Astrocyte of the spinal cord (primary cell): Measurements from ENCODE around the gene ATXN1.

Experiments
- DNase-seq: peaks from one replicate; pipeline ENCODE4 v3.0.0; 2011; ENCODE audit warnings: low read depth, low spot score
- H3K4me3 ChIP-seq: 2 replicates; pipeline ENCODE4 v1.5.1; 2011; ENCODE audit warnings: low read depth, mild to moderate bottlenecking, low read length, moderate library complexity
- CTCF ChIP-seq: IDR thresholded peaks from 2 replicates; pipeline ENCODE4 v1.5.1; 2012; ENCODE audit warnings: low read depth, mild to moderate bottlenecking, low read length, inconsistent platforms
- in situ Hi-C: cut with HindIII; loops from 2 replicates; pipeline ENCODE4 v1.10.0; 2017; ENCODE audit warnings: low sequenced_read_pairs

Gene ATXN1

GRCh38 chr6:16344756-16345155 lies 416.5 kb downstream of the ATXN1 start:
- TF ChIP-seq CTCF: no peak
- DNase-seq: peak; percentile 60
- in situ Hi-C loops: no loop called here
- no peak overlapping the region for H3K4me3 ChIP-seq

DNA sequence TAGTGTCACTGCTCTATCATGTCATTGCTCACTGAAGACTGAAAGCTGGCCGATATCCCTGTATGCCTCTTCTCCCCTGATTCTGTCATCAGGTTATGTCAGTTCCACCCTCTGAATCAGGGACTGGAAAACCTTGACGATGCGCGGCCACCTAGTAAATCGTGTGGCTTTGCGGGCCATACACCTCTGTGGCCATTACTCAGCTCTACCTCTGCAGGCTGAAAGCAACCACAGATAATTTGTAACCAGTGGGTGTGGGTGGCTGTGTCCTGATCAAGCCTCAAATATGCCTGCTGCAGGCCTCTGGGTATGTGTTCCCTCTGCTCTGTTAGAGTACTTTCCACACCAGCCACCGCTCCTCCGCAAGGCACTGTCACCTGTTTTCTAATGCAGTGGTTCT lies 417.7 kb downstream of the ATXN1 start:
- in situ Hi-C loops: no loop called here
- no peak for DNase-seq
- TF ChIP-seq CTCF: no peak
- H3K4me3 ChIP-seq: no peak overlapping the region

- no peak for DNase-seq
- no peak for TF ChIP-seq CTCF
- H3K4me3 ChIP-seq: no peak overlapping the region
- in situ Hi-C loops: no loop called here
Measured at GRCh38 chr6:16339265-16339587, 422.0 kb downstream of the ATXN1 start.

DNA sequence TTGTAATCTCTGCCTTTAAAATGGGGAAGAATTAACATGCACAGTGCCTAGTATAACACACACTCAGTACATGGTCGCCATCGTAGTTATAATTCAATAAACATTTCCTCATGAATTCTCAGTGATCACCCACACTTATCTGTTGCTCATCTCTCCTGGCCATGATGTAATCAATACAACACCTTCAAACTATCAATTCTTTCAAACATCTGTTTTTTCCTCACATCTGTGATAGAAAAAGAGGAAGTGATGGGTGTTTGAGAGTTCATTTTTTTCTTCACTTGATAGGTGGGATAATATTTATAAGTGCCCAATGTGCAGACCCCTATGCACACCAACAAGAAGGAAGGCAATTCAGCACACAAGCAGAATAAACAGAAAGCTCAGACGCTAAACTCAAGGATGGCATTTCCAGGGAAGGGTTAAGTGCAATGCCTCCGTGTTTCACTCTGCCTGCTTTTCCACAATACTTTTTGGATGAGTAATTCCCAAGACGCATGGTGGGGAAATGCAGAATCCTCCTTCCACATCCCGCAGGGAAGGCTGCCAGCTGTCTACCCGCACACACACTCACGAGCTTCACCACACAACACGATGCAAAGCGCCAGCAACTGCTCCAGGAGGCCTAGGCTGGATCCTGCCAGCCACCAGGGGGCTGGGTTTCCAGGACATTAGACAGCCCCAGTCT lies 422.5 kb downstream of the ATXN1 start:
- in situ Hi-C loops: no loop called here
- peak; percentile 87 for TF ChIP-seq CTCF
- DNase-seq: peak; percentile 98

DNA sequence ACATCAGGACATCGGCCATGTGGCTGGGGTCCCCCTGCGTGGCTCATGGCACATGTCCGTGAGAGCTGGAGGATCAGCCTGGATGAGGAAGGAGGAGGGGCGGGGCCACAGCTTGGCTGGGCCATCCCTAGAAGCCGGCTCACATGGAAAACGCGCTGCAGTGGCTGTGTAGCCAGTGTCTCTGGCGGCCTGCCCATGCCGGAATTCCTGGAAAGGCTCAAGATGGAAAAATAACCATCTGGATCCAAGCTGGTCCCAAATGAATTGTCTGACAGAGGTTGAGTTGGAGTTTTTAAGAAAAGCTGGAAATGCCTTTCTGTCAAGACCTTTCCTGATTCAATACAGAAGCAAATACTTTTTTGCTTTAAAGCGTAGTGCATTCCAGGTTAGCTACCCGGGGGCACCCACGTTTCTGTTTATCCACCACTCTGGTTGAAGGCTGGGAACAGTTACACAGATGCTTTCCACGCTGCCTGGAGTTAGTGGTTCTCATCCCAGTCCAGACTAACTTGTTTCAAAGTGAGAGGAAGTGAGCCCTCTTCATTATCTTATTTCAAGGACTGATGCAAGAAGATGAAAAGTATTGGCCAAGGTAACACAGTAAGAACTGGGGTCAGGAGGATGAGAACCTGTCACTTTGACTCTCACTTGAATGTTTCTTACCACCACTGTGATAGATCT lies 423.8 kb downstream of the ATXN1 start:
- in situ Hi-C loops: no loop called here
- TF ChIP-seq CTCF: no peak
- DNase-seq: peak; percentile 70
- H3K4me3 ChIP-seq: no peak overlapping the region

More for the DNA sequence above, 422.5 kb downstream of the ATXN1 start:
- no peak overlapping the region for H3K4me3 ChIP-seq

GRCh38 chr6:16336911-16337294 lies 424.4 kb downstream of the ATXN1 start:
- TF ChIP-seq CTCF: no peak
- no peak for DNase-seq
- no peak overlapping the region for H3K4me3 ChIP-seq
- in situ Hi-C loops: no loop called here
